Measurements from ENCODE around the gene ADGRF1. TPM values are rescaled to one million over a fixed set of nuclear protein-coding genes. Genes with fewer than 3 reads are reported as not detected.
"Not testable (repeated sequence)": the region's sequence is repeated elsewhere in the genome, so short reads cannot be mapped to it uniquely, and the experiment has no call there.

The ADGRF1 gene
- total RNA-seq, 1 donor from 2014 or later = not detected

DNA sequence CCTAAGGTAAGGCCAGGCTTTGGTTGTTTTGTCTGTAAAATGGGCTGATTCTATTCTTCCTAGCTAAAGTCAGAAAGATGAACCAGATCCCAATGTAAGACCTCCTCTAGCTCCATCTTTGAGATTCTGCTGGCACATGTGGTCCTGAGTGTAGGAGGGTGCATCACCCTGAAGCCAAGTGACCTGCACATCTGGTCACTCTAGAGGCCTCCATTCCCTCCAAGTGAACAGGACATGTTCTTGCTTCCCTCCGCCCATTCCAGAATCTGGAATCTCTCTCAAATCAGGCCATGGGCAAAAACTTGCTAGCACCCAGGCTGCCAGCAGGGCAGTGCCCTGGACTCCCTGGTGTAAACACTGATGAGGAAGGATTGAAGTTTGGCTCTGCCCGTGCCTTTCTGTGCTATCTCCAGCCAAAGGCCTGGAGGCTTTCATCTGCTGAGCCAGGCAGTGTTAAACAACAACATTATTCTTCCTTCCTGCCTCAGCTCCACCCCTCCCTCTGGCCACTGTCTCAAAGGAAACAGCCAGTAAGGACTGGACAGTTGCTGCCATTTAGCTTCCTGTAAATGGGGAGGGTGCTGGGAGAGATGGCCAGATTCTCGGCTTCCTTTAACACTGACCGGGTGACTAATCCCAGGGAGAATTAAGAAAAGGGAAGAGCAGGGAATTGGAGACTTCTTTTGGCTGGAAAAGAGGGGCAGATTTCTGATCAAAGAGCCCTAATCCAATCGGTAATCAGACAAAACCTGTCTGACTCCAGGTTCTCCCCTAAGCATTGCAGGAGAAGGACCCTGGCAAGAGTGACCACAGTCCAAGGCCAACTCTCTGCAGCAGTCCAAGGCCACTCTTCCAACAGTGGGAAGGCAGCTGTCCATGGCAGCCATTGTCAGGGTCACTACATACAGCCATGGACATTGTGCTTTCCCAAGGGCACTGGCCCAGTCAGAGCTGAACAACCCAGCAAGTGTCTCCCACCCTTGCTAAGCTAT, 19.5 kb upstream of the ADGRF1 start:
- DNase-seq = no peak

DNA sequence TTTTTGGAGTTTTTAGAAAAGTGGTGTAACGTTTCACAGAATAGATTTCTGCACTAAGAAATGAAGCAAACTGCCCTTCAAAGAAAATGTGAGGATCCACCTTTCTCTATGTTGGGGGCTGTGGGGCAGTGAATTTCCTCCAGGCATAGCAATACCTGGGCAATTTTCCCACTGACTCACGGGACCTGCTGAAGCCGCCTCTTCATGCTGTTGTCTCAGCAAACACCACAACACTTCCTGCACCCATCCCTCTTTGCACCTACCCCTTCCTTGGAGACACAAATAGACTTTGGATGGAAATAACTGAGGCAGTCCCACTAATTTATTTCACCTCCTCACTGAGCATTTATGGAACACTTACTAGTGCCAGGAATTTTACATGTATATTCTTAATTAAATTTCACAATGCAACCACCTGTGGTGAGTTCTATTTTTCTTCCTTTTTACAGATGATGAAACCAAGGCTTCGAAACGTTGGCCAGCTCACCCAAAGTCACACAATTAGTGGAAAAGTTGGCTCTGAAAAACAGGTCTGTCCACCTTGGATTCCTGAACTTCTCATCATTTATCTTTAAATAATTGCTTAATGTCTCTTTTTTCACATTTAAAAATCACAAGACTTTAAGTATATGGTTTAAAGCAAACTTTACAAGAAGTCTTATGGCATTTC, 17.2 kb upstream of the ADGRF1 start:
- DNase-seq = no peak

DNA sequence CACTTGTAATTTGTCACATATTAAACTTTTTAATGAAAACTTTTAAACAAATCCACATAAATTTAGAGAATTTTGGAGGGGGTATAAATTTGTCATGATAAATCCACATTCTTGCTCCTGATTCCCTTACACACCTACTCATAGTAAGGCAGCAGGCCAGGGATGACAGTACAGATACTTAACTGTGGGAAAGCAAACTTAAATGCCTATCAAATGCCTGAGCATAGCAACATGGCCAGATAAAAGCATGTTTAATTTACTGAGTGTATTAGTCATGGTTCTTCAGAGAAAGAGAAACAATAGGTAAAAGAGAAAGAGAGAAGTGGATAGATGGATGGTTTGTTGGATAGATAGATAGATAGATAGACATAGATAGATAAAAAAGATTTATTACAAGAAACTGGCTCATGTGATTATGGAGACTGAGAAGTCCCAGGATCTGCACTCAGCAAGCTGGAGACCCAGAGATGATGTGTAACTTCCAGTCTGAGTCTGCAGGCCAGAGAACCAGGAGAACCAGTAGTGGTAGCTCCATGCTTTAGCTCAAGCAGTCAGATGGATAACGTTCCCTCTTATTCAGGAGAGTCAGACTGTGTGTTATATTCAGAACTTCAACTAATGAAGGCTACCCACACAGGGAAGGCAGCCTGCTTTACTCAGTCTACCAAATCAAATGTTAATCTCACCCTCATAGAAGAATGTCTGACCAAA, 15.9 kb upstream of the ADGRF1 start:
- DNase-seq = no peak

DNA sequence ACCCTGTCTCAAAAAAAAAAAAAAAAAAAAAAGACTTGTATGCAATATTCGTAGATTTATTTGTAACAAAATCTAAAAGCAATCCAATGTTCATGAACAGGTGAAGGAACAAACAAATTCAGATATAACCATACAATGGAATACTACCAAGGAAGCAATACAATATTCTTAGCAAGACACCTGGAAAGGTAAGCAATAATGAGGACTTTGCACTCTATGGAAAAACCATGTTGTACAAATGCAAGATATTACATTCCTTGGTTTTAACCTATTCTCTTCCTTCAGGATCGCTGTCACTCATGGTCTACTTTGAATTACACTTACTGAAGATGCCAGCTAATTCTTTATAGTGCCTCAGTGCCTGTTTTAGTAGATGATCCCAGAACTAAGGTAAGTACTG, 14.7 kb upstream of the ADGRF1 start:
- DNase-seq = no peak

DNA sequence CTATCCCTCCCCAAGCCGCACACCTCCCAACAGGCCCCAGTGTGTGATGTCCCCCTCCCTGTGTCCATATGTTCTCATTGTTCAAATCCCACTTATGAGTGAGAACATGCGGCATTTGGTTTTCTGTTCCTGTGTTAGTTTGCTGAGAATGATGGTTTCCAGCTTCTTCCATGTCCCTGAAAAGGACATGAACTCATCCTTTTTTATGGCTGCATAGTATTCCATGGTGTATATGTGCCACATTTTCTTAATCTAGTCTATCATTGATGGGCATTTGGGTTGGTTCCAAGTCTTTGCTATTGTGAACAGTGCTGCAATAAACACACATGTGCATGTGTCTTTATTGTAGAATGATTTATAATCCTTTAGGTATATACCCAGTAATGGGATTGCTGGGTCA, 12.2 kb upstream of the ADGRF1 start:
- DNase-seq = not testable (repeated sequence)

DNA sequence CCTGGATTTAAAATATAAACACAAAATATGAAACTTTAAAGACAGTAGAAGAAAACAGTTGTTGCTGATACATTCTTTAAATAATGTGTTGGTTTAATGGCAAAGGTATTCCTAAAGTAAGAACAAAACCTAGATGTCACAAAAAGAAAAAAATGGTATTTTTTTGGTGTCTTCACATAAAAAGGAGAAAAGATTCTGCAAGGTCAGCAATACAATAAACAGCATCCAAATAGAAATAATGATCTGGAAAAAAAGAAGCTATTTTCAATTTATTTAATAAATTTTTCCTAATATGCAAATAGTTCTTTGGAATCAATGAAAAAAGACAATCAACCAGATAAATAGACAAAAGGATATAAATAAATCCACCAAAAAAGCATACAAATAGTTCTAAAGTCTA, 6.5 kb upstream of the ADGRF1 start:
- DNase-seq = no peak

DNA sequence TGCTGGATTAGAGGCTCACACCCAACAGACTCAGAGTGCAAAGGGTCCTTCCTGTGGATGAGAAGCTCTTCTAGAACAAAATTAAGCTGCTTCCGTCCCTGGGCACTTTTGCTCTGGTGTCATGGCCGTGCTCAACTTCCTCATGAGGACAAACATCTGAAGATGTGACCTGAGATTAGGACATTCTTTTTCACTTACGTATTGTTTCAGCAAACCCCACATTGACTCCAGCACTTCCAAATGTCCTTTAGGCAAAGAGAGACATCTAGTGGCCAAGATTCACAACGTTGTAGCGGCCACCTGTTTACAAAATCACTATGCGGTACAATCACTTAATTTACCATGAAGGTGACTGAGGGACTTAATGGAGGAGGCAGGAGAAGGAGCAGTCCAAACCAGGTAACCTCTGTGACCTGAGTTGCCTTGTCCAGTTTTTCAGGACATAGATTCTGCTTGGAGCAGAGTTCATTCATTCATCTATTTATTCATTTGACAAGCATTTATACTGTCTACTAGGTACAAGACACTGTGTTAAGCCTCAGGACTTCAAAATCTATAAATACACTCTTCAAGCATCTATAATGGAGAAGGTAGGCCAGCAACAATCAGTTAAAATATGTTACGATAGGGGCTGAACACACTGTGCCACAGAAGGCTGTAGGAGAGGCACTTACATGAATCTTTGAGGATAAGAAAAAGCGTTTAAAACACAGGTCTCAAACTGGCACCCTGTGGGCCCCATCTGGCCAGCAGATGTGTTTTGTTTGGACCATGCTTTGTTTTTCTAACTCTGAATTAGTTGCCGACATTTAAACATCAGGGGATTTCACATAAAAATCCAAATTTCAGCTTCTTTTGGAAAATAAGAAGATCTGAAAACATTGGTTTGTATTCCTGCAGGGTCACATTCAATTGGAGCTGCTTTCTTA, 5.6 kb upstream of the ADGRF1 start:
- peak; percentile 8 for DNase-seq

DNA sequence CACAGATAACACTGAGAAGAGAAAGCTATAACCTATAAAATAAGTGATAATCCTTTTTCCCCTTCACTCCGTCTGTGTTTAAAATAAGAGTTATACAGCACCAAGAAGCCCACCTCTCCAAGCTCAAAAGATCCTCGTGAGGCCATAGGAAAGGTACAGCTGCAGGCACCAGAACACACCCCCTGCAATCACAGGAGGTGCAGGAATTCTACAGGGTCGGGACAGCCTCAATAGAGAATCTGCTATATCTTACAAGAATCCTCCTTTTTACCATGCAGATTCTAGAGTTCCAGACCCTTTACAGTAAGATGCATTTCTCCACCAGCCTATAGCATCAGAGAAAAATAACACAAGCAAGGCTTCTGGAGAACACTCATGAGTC, 5.0 kb upstream of the ADGRF1 start:
- DNase-seq = no peak

DNA sequence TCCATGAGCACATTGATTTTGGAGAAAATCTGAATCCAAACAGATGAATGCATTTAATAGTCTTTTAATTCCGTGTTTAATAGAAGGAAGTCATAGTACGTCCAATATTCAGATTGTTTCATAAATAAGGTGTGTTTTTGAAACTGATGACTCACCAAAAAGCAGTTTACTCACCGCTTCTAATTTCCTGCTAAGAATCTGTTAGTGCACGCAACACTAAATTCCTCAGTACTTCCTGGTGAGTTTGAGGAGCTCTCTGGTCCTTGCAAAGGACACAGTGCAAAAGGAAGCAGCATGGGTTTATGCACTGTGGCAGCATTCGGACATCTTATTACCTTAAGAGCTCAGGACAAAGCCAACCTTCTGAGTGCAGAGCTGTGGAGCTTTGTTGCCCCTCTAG, 2.3 kb upstream of the ADGRF1 start:
- DNase-seq = no peak

DNA sequence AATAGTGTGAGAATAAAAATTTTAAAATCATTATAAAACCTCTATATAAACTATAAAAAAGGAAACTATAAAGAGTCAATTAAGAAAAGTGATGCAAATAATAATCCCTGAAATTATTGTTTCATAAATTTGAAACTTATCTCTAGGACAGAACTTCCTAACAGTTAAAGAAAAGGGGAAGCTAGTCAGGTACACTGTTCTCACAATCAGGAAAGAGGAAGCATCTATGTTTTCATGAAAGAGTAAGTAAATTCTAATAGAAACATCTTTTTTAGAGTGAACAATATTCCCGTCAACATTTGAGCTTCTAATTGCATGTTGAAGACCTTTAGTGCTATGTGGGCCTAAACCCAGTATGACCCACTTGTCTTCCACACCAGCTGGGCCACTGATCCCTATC, 1.2 kb upstream of the ADGRF1 start:
- no peak for DNase-seq

DNA sequence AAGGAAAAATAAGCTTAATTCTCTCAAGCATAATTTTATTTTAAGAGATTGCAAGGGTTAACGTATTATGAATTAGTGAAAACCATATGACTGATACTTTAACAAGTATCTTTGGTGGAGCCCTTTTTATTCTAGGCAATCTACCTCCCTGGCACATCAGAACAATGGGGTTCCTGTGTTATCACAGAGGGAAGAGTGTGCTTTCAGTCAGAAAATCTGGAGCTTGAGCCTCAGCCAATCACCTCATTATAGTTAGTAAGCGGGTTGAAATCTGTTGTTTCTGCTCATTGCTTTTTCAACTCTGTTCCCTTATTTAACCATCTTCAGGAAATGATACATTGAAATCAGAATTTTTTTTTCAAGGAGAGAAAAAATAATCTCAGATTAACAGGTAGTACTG, 391 bp downstream of the ADGRF1 start:
- no peak for DNase-seq

DNA sequence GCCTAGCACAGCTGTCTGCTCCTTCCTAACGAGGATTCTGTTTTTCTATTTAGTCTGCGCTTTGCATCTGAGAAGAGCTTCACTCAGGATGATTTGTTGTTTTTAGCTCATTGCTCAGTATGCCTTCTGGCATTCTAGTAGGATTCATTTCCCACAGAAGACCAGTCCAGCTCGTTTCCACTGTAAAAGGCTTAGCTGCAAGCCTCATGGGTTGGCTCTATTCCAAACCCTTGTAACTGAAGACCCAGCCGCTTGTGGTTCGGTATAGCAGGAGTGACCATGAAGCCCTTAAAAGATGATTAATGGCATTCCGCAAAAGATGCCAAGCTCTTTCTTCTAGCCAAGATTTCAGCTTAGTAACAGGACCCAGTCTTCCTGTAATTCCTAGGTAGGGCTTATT, 7.2 kb downstream of the ADGRF1 start:
- no peak for DNase-seq

DNA sequence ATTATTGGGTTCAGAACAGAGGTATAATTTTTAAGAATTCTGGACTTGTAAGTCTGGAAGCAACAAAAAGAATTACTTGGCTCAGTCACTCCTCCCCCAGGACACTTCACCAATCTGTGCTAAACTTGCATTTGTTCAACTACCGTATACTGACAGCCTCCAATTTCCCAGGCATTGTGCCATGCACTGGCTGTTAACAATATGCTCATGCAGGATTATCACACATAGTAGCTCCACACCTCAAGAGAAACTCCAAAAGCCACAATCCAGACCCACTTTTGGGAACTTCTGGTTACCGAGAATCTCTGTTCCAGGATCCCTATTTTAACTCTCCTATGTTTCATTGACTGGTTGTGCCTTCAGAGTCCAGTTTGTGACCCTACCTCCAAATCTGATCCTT, 7.7 kb downstream of the ADGRF1 start:
- DNase-seq = no peak

DNA sequence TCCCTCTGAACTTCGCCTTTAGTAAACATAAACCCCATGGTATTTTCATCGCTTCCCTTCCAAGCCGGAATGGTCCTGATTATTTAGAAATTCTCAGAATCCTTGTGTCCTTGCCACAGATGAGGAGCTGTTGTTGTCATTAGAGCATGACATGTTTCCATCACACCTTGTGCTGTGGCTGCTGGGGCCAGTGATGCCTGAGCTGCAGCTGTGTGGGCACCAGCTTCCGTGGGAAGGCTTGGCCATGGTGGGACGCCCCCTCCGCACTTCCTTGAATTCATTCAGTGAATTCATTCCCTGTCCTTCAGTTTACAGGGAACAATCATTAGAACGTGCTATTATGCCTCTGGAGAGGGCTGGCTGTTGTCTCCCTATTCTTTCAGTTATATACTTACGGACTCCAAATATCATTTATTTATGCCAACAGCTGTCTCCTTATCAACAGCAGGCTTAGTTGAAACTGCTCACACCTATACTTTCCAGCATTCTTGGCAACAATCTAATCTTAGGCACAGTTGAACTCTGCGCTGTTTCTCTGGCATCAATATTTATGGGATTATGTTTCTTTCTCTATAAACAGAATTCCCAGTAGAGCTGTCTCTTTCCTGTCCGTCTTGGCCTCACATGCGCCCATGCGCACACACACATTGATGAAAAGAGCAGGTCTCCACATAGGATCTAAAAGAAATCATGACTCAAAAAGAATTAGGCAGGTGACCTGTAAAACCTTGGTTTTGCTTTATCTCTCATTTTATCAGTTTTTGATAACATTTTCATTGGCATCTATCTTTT, 9.0 kb downstream of the ADGRF1 start:
- no peak for DNase-seq

DNA sequence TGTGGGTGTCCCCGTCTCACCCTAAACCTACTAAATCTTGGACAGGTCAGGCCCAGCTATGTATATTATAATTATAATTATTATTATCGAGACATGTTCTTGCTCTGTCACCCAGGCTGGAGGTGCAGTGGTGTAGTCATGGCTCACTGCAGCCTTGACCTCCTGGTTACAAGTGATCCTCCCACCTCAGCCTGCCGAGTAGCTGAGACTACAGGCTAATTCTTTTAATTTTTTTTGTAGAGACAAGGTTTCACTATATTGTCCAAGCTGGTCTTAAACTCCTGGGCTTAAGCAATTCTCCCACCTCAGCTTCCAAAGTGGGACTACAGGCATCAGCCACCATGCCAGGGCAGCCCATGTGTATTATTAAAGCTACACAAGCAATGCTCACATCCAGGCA, 10.5 kb downstream of the ADGRF1 start:
- no peak for DNase-seq

DNA sequence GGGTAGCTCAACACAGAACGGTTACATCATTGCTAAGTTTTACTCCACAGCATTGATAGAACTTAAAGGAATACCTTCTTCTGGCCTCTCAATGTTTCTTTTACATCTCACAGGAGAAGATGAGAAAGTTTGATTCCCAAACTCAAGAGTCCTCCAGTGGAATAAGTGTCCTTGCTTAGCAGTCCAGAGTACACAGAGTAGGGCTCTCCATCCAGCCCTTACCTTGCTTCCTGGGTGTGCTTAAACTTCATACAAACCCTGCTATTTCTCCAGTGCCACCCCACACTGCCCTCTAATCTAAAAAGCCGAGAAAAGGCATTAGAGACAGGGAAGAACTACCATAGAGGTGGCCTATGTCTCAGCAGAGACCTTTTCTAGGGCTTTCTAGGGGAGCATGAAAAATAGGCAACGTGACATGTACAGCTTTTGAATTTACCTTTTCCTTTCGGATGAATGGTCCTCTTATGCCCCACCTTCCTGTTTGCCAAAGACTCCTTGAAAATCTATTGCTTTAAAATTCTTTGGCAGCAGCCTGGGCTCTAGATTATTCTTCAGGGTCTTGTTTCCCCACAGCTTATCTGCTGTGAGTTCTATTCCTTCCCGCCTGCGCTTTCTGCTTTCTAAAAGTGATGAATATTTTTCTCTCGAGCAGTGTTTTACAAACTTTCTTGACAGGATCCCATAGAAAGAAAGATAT, 12.1 kb downstream of the ADGRF1 start:
- no peak for DNase-seq

DNA sequence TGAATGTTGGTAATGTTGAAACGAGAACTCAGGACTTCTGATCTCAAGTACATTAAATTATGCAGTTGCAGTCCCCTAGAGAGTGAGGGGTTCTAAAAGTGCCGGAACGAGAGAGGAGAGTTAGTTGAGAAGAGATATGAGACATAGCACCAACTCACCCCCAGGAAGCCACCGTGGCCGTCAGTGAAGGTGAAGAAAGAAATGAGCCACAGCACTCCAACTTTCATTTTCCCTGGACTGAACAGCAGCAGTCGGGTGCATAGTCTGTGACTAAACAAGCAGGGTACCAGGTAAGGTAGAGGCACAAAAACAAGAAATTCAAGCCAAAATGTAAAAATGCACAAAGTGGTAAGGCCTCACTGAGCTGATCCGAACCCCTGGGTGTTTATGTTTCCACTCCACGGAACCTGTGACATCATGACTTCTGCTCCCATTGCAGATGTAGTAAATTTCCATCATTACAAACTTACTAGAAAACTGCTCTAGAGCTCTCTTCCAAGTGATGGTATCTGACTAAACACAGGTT, 13.2 kb downstream of the ADGRF1 start:
- no peak for DNase-seq

DNA sequence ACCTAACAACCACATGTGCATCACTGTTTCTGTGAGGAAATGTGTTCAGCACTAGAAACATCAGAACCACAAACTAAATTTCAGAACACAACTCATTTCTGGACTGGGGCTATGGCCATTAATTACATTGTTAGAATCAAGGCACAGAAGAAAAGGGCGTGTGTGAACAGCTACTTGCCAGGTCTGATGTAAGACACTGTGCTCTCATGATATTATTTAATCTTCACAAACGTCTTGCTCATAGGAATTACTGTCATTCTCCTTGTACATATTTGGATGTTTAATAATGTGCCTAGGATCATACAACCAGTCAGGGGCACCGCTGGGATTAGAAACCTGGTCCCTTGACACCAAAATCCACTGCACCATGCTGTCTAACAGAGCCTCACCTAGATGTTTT, 14.8 kb downstream of the ADGRF1 start:
- DNase-seq = no peak

DNA sequence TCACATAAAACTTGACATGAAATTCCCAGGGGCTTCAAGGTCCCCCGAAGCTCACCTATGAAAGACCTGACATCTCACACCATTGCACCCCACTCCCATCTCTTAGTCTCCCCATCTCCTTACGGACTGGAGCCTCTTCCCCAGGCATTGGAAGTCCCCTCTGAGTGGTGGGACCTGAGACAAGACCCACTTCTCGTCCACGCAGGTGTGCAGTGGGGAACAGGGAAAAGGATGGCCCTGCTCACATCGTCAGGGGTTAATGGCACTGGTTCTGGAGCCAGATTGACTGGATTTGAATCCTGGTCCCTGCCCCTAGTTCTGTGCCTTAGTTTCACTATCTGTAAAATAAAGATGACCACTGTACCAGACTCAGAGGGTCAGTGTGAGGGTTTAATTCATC, 15.5 kb downstream of the ADGRF1 start:
- no peak for DNase-seq

DNA sequence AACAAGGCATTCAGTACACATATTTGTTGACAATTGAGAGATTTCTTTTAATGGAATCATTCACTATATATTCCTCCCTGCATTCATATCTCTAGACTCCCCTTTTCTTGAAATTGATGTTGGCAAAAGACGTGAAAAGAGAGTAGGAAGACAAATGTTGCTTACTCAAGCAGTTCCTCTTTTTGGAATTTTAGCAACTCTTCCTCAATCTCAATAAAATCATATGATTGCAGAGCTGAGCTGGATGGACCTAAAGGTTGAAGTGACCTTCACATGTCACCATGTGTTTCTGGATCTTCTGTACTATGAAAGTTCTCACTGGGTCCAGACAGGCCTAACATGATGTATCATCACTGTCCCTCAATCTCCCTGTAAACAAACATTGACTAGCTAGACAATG, 18.6 kb downstream of the ADGRF1 start:
- DNase-seq = no peak

Measured in occipital lobe (tissue), 2 donors.